Activated B cell treated with CpG ODN at 0.5 μM for 24 hours (primary cell): Measurements from ENCODE around the gene PTPN4. TPM values are rescaled to one million over a fixed set of nuclear protein-coding genes. Genes with fewer than 3 reads are reported as not detected.
A peak's percentile ranks its signal among the peaks of the same experiment; 100 is the strongest.

Source experiments
- ATAC-seq: fragments of 200-7000 bp; cut with Tn5 transposase; one replicate; pipeline ENCODE4 v1.10.0; 2021; ENCODE audit warnings: low read depth, mild to moderate bottlenecking, moderate library complexity
- CTCF ChIA-PET: fragments of 350-600 bp; sonication (Branson Sonifier 250); formaldehyde crosslinking; loops from one replicate; lab custom pipeline; 2021; ENCODE audit warnings: antibody characterized with exemption; lab: Charles Lee
- POLR2A ChIA-PET: fragments of 350-600 bp; sonication (Branson Sonifier 250); formaldehyde crosslinking; loops from one replicate; lab custom pipeline; 2021; ENCODE audit warnings: antibody characterized with exemption; lab: Charles Lee
- DNase-seq: peaks from one replicate; pipeline ENCODE4 v3.0.0; 2022
- H3K27ac Mint-ChIP-seq: one replicate; pipeline ENCODE4 v1.8.0; 2020; ENCODE audit warnings: mixed read lengths
- H3K27me3 Mint-ChIP-seq: one replicate; pipeline ENCODE4 v1.8.0; 2021; ENCODE audit warnings: mixed read lengths
- H3K36me3 Mint-ChIP-seq: one replicate; pipeline ENCODE4 v1.8.0; 2021; ENCODE audit warnings: low read depth, mixed read lengths
- H3K4me1 Mint-ChIP-seq: one replicate; pipeline ENCODE4 v1.8.0; 2021; ENCODE audit warnings: mixed read lengths
- H3K4me3 Mint-ChIP-seq: one replicate; pipeline ENCODE4 v1.8.0; 2020; ENCODE audit warnings: mild to moderate bottlenecking, mixed read lengths
- H3K9me3 Mint-ChIP-seq: one replicate; pipeline ENCODE4 v1.8.0; 2020; ENCODE audit warnings: mixed read lengths
- intact Hi-C: fragments of 100-400 bp; cut with micrococcal nuclease; formaldehyde crosslinking; loops from one replicate; pipeline ENCODE4 v1.15.1; 2024
- total RNA-seq: library from RNA; stranded (reverse); gene quantifications from 2 replicates; pipeline ENCODE4 v1.2.3, GENCODE V29; 2022
- TF ChIP-seq, protein P1 (sequence below): fragments of 200-600 bp; IDR thresholded peaks from one replicate; pipeline ENCODE4 v1.8.0; 2022; ENCODE audit warnings: antibody characterized with exemption, mild to moderate bottlenecking

PTPN4 gene
- total RNA-seq, 1 donor from 2014 or later = 41.2 TPM

DNA sequence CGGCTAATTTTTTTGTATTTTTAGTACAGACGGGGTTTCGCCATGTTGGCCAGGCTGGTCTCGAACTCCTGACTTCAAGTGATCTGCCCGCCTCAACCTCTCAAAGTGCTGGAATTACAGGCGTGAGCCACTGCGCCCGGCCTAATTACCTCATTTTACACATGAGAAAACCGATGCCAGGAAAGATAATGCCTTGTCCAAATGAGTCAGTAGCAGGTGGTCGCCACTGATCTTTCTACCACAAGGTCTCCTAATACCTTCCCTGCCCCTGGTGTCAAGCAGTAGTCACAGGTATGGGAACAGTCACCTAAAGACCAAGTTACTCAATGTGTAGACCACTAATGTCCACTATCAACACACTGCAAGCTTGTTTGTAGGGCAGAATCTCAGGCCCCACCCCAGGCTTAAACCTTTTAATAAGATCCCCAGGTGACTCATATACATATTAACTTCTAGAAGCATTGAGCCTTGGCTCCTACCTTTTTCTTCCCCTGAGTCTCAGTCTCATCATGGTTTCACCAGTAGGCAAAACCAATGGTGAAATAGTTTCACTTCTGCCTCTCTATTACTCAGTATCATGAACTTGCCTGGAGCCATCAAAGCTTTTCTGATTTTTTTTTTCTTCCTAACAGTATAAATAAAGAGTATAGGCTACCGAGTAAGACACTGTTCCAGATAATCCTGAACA lies 246.3 kb downstream of the PTPN4 start:
- Mint-ChIP-seq H3K4me3 (no peak overlapping the region), H3K27me3 (no peaks in the 10 kb centered on the region), H3K27ac (peak overlapping the region; percentile 83), H3K36me3 (no peaks in the 10 kb centered on the region), H3K4me1 (peaks cover 20% of the 10 kb centered on the region), H3K9me3 (no peaks in the 10 kb centered on the region)
- intact Hi-C loops = loop anchor here (1.0 kb wide), 1 partner anchor 247 kb away; the partner anchor contains the start of gene PTPN4
- CTCF ChIA-PET = interaction anchor here (1.4 kb wide), 1 partner anchor 169 kb away, joined by 6 read pairs; no protein-coding TSS in a partner anchor
- POLR2A ChIA-PET = interaction anchor here (0.9 kb wide), 1 partner anchor 171 kb away, joined by 4 read pairs; no protein-coding TSS in a partner anchor
- ATAC-seq (peak; percentile 96), DNase-seq (no peak)
- TF ChIP-seq, protein P1, sequence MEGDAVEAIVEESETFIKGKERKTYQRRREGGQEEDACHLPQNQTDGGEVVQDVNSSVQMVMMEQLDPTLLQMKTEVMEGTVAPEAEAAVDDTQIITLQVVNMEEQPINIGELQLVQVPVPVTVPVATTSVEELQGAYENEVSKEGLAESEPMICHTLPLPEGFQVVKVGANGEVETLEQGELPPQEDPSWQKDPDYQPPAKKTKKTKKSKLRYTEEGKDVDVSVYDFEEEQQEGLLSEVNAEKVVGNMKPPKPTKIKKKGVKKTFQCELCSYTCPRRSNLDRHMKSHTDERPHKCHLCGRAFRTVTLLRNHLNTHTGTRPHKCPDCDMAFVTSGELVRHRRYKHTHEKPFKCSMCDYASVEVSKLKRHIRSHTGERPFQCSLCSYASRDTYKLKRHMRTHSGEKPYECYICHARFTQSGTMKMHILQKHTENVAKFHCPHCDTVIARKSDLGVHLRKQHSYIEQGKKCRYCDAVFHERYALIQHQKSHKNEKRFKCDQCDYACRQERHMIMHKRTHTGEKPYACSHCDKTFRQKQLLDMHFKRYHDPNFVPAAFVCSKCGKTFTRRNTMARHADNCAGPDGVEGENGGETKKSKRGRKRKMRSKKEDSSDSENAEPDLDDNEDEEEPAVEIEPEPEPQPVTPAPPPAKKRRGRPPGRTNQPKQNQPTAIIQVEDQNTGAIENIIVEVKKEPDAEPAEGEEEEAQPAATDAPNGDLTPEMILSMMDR = no peak

DNA sequence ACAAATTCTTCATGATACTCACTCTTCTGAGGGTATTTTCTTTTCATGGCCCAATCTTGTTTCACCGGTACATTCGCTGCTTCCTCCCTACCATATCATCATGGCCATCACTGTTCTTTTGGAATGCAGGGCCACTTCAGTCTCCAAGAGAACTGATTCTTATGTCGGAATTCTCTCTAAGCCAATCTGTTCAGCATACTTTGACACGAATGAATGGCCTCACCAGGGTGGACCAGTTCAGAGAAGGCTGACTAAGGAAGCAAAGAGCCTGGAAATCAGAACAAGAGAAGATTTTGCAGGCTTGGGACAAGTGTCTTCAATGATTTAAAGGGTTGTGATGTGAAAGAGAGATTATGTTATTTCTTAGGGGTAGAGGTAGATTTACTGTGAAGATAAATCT lies 248.1 kb downstream of the PTPN4 start:
- intact Hi-C loops = no loop called here
- Mint-ChIP-seq H3K27ac (peak overlapping the region; percentile 83), H3K27me3 (no peaks in the 10 kb centered on the region), H3K4me1 (peaks cover 33% of the 10 kb centered on the region), H3K4me3 (no peak overlapping the region), H3K9me3 (no peaks in the 10 kb centered on the region), H3K36me3 (no peaks in the 10 kb centered on the region)
- ATAC-seq (no peak), DNase-seq (no peak)
- POLR2A ChIA-PET = no interaction called here
- TF ChIP-seq, protein P1 = no peak
- CTCF ChIA-PET = no interaction called here

DNA sequence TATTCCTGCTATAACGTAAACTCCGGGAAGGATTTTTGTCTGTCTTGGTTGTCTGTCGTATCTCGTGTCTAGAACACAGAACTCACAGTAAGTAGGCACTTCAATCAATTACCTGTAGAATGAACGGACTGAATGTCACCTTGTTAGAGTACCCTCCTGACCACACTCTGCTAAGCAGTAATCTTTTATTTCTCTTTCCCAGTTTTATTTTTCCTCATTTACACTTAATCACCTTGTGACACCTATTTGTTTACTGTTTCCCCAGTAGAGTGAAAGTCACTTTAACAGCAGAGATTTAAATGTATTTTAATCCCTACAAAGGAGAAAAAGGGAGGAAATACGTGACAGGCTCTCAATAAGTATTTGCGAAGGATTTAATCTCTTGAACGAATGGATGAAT lies 252.6 kb downstream of the PTPN4 start:
- Mint-ChIP-seq H3K4me1 (peaks cover 32% of the 10 kb centered on the region), H3K36me3 (no peaks in the 10 kb centered on the region), H3K9me3 (no peaks in the 10 kb centered on the region), H3K4me3 (peak overlapping the region; percentile 87), H3K27ac (peak overlapping the region; percentile 79), H3K27me3 (no peaks in the 10 kb centered on the region)
- ATAC-seq (no peak), DNase-seq (no peak)
- ChIA-PET POLR2A (interaction anchor here (0.6 to 2.2 kb wide), 9 partner anchors 97 to 1922 kb away, joined by 3 to 19 read pairs (median 6); partner anchors contain the start of genes C2orf76, DBI, PTPN4 and RALB), CTCF (no interaction called here)
- TF ChIP-seq, protein P1 = no peak
- intact Hi-C loops = loop anchor here (2.0 to 5.0 kb wide), 3 partner anchors 334 to 646 kb away; partner anchors contain the start of genes C2orf76, DBI, TMEM177 and TMEM37

DNA sequence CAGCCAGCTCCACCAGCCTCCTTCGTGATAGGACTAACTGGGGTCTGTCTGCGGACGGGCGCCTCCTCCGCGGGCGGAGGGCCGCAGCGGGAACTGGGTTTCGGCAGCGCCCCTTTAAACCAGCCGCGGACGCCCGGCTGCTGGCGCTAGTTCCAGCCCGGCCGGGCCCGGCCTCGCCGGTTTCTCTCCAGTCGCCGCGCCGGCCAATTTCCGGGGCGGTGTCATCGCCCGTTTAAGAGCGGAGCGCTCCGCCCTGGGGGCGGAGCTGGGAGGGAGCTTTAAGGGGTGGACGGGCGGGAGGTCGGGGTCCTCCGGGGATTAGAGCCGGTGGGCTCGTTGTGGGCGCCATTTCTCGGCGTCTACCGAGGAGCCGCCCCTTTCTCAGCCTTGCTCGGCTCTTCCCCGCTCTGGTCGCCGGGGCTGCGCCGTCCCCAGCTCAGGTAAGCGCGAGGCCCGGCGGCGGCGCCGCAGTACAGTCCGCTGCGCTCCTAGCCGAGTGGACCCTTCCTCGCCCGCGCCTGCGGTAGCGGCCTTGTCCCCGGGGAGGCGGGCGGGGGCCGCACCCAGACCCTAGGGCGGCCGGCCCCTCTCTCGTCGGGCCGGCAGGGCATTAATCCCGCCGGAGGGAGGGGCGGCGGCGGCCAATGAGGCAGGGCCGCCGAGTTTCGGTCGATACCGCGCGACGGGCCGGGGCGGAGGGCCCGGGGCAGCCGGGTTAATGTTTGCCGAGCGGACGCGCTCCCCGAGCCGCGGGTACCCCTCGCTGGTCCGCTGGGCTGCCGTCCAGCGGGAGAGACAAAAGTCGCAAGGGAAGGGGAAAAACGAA lies 253.3 kb downstream of the PTPN4 start, which contains the start of gene EPB41L5:
TSS of gene EPB41L5 (plus strand) at position 307 of the 826 bp plus-strand sequence. CDS start 6,008 bp downstream, outside the sequence.
- no peaks in the 10 kb centered on the region for H3K36me3 Mint-ChIP-seq

More for the DNA sequence above, 253.3 kb downstream of the PTPN4 start, which contains the start of gene EPB41L5:
- DNase-seq (peak; percentile 77), ATAC-seq (peak; percentile 87)
- intact Hi-C loops = loop anchor here (1.0 to 5.0 kb wide), 8 partner anchors 8 to 646 kb away; partner anchors contain the start of genes C2orf76, DBI, PTPN4 and RALB
- Mint-ChIP-seq H3K9me3 (no peaks in the 10 kb centered on the region), H3K27me3 (no peaks in the 10 kb centered on the region), H3K27ac (peak within 1 kb of the TSS; percentile 79), H3K4me3 (peak within 1 kb of the TSS; percentile 87), H3K4me1 (peaks cover 32% of the 10 kb centered on the region)
- ChIA-PET POLR2A (interaction anchor here (0.6 to 2.2 kb wide), 9 partner anchors 96 to 1923 kb away, joined by 3 to 19 read pairs (median 6); partner anchors contain the start of genes C2orf76, DBI, PTPN4 and RALB), CTCF (interaction anchor here (1.3 kb wide), 1 partner anchor 162 kb away, joined by 5 read pairs; no protein-coding TSS in a partner anchor)
- TF ChIP-seq, protein P1 = no peak
